Astrocyte (in vitro differentiated cells and primary cell): ENCODE data around the gene PPP1R14C. TPM values are rescaled to one million over a fixed set of nuclear protein-coding genes. Genes with fewer than 3 reads are reported as not detected.

Experiments
- DNase-seq: peaks from one replicate; pipeline ENCODE4 v3.0.0-alpha.2; 2010; ENCODE audit warnings: low read depth
- FAIRE-seq: peaks from 2 replicates; lab custom pipeline; 2011; peaks lifted over from hg19 to GRCh38; lab: Jason Lieb, UNC
- H2AFZ ChIP-seq: 2 replicates; pipeline ENCODE4 v1.6.0; 2012; ENCODE audit warnings: low read depth, low read length, inconsistent platforms
- H3K27ac ChIP-seq: 2 replicates; pipeline ENCODE4 v1.5.1; 2011; ENCODE audit warnings: low read depth, low read length, inconsistent platforms
- H3K27me3 ChIP-seq: 2 replicates; pipeline ENCODE4 v1.6.0; 2011; ENCODE audit warnings: low read length, inconsistent platforms; ENCODE audit not compliant: insufficient read depth
- H3K36me3 ChIP-seq: 2 replicates; pipeline ENCODE4 v1.5.1; 2011; ENCODE audit warnings: low read length, inconsistent platforms; ENCODE audit not compliant: insufficient read depth
- H3K4me1 ChIP-seq: 2 replicates; pipeline ENCODE4 v1.5.1; 2011; ENCODE audit warnings: low read length, inconsistent platforms; ENCODE audit not compliant: insufficient read depth
- H3K4me2 ChIP-seq: 2 replicates; pipeline ENCODE4 v1.6.0; 2012; ENCODE audit warnings: low read length, inconsistent platforms
- H3K4me3 ChIP-seq: 2 replicates; pipeline ENCODE4 v1.5.1; 2011; ENCODE audit warnings: low read depth, mild to moderate bottlenecking, low read length, inconsistent platforms; ENCODE audit not compliant: insufficient read depth
- H3K79me2 ChIP-seq: 2 replicates; pipeline ENCODE4 v1.6.0; 2012; ENCODE audit warnings: mild to moderate bottlenecking, low read length, inconsistent platforms; ENCODE audit not compliant: insufficient read depth
- H3K9ac ChIP-seq: 2 replicates; pipeline ENCODE4 v1.6.0; 2012; ENCODE audit warnings: mild to moderate bottlenecking, low read length, inconsistent platforms
- H3K9me3 ChIP-seq: 2 replicates; pipeline ENCODE4 v1.5.1; 2012; ENCODE audit warnings: low read depth, mild to moderate bottlenecking, low read length, inconsistent platforms; ENCODE audit not compliant: insufficient read depth
- H4K20me1 ChIP-seq: 2 replicates; pipeline ENCODE4 v1.6.0; 2012; ENCODE audit warnings: low read length, inconsistent platforms; ENCODE audit not compliant: insufficient read depth
- H3K27ac Mint-ChIP-seq: one replicate; pipeline ENCODE4 v1.8.0; 2021; ENCODE audit warnings: mild to moderate bottlenecking, mixed read lengths; ENCODE audit not compliant: unreplicated experiment
- H3K27me3 Mint-ChIP-seq: one replicate; pipeline ENCODE4 v1.8.0; 2021; ENCODE audit warnings: low read depth, mixed read lengths; ENCODE audit not compliant: unreplicated experiment
- H3K36me3 Mint-ChIP-seq: one replicate; pipeline ENCODE4 v1.8.0; 2021; ENCODE audit warnings: low read depth, mixed read lengths; ENCODE audit not compliant: unreplicated experiment
- H3K4me1 Mint-ChIP-seq: one replicate; pipeline ENCODE4 v1.8.0; 2021; ENCODE audit warnings: low read depth, mixed read lengths; ENCODE audit not compliant: unreplicated experiment
- H3K4me3 Mint-ChIP-seq: one replicate; pipeline ENCODE4 v1.8.0; 2021; ENCODE audit warnings: mild to moderate bottlenecking, moderate library complexity, mixed read lengths; ENCODE audit not compliant: unreplicated experiment
- H3K9me3 Mint-ChIP-seq: one replicate; pipeline ENCODE4 v1.8.0; 2021; ENCODE audit warnings: mild to moderate bottlenecking, mixed read lengths; ENCODE audit not compliant: unreplicated experiment
- EZH2 ChIP-seq: IDR thresholded peaks from 2 replicates; pipeline ENCODE4 v1.6.1; 2012; ENCODE audit warnings: mild to moderate bottlenecking, low read length, inconsistent platforms; ENCODE audit not compliant: insufficient read depth
- total RNA-seq: library from RNA; stranded (reverse); gene quantifications from 2 replicates; pipeline ENCODE4 v1.2.1, GENCODE V29; 2021
- TF ChIP-seq, protein P1 (sequence below): IDR thresholded peaks from 2 replicates; pipeline ENCODE4 v1.5.1; 2011; ENCODE audit warnings: low read depth, mild to moderate bottlenecking, inconsistent platforms, low read length, moderate library complexity; ENCODE audit not compliant: insufficient read depth

PPP1R14C gene
- total RNA-seq, 1 donor from 2014 or later: 3.9 TPM

DNA sequence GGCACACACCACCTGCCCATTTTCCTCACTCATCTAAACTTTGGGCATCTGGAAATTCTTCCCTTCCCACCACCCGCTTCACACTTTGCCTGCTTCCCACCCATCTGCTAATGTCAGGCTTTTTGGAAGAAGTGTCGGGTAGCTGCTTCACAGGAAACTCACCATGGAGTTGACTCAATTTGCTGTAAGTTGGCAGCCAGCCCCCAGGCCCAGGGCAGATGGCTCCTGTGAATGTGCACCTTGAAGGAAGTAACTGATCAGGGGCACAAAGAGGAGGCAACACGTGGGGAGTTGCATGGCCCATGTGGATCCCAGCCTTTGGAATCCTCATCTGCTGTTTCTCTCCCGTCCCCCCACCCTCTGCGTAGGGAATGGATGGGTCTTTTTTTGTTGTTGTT lies 87.3 kb downstream of the PPP1R14C start:
- Histone ChIP-seq H4K20me1 (no peaks in the 10 kb centered on the region), H3K36me3 (no peaks in the 10 kb centered on the region), H3K4me1 (peaks cover 20% of the 10 kb centered on the region), H2AFZ (peak overlapping the region; percentile 20), H3K4me3 (no peak overlapping the region), H3K9me3 (no peaks in the 10 kb centered on the region), H3K4me2 (peak overlapping the region; percentile 63), H3K79me2 (no peaks in the 10 kb centered on the region), H3K27me3 (no peaks in the 10 kb centered on the region), H3K9ac (peak overlapping the region; percentile 31), H3K27ac (peak overlapping the region; percentile 17)
- peaks cover 30% of the 10 kb centered on the region for H3K4me1 Mint-ChIP-seq
- FAIRE-seq (no peak), DNase-seq (no peak)
- peak overlapping the region; percentile 79 for H3K27ac Mint-ChIP-seq
- H3K4me3 Mint-ChIP-seq: no peak overlapping the region
- no peaks in the 10 kb centered on the region for H3K27me3 Mint-ChIP-seq
- TF ChIP-seq, protein P1, sequence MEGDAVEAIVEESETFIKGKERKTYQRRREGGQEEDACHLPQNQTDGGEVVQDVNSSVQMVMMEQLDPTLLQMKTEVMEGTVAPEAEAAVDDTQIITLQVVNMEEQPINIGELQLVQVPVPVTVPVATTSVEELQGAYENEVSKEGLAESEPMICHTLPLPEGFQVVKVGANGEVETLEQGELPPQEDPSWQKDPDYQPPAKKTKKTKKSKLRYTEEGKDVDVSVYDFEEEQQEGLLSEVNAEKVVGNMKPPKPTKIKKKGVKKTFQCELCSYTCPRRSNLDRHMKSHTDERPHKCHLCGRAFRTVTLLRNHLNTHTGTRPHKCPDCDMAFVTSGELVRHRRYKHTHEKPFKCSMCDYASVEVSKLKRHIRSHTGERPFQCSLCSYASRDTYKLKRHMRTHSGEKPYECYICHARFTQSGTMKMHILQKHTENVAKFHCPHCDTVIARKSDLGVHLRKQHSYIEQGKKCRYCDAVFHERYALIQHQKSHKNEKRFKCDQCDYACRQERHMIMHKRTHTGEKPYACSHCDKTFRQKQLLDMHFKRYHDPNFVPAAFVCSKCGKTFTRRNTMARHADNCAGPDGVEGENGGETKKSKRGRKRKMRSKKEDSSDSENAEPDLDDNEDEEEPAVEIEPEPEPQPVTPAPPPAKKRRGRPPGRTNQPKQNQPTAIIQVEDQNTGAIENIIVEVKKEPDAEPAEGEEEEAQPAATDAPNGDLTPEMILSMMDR: no peak
- peaks cover under 1% of the 10 kb centered on the region for H3K36me3 Mint-ChIP-seq
- H3K9me3 Mint-ChIP-seq: no peaks in the 10 kb centered on the region

DNA sequence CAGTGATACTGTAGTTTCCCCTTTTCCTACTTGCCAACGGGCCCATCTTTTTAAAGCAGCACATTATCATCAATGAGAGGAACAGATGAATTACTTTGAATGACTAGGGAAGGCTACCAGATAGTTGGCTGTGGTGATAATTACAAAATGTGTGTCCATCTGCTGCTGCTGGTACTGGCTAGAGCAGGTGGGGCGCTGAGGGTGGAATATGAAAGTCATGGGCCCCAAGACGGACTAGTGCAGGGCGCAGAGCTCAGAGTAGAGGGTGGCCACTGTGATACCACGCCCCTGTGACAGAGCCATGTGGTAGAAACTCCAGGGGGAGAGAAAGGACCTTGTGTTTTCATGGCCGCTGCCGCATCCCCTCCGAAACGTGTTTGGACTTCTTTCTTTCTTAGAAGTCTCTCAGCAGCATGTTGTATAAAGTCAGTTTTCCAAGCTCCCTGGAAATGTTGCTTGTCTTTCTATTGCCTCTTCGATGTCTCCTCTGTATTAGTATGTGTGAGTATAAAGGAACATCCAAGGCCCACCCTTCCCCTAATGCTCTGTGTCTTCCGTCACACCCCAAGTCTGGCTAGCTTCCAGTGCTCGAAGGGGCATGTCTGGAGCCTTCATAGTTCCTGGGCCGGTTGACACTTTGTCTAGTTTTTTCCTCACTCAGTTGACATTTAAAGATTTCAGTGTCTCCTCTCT lies 88.1 kb downstream of the PPP1R14C start:
- H2AFZ ChIP-seq: peak overlapping the region; percentile 13

DNA sequence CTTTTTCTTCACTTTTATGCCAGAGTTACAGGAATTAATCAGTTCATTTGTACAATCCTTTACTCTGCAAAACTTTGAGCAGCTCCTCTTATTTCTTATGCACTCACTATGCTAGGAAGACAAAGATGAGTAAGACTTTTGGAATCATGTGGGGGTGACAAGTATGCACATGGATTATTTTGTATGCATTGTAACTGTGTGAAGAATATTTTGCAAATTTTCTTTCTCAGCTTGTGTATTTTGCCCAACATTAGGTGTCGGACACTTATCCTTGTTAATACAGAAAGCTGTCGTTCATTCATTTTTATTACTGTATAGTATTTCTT lies 88.6 kb downstream of the PPP1R14C start:
- peaks cover 20% of the 10 kb centered on the region for H3K4me1 ChIP-seq
- Mint-ChIP-seq H3K36me3 (peaks cover 2% of the 10 kb centered on the region), H3K27me3 (no peaks in the 10 kb centered on the region), H3K9me3 (no peaks in the 10 kb centered on the region), H3K4me1 (peaks cover 33% of the 10 kb centered on the region), H3K4me3 (peak overlapping the region; percentile 4), H3K27ac (peak overlapping the region; percentile 23)
- DNase-seq (peak; percentile 77), FAIRE-seq (peak; percentile 83)
- H3K36me3 ChIP-seq: no peaks in the 10 kb centered on the region
- H3K27me3 ChIP-seq: no peaks in the 10 kb centered on the region
- no peak overlapping the region for H3K27ac ChIP-seq
- no peaks in the 10 kb centered on the region for H4K20me1 ChIP-seq
- H2AFZ ChIP-seq: no peak overlapping the region
- no peak overlapping the region for H3K9ac ChIP-seq
- H3K4me3 ChIP-seq: no peak overlapping the region
- peak overlapping the region; percentile 57 for H3K4me2 ChIP-seq
- H3K79me2 ChIP-seq: no peaks in the 10 kb centered on the region
- TF ChIP-seq, protein P1: no peak
- no peak for TF ChIP-seq EZH2
- H3K9me3 ChIP-seq: no peaks in the 10 kb centered on the region

More for the DNA sequence above, 88.1 kb downstream of the PPP1R14C start:
- Histone ChIP-seq H3K27ac (no peak overlapping the region), H3K4me1 (peaks cover 20% of the 10 kb centered on the region), H4K20me1 (no peaks in the 10 kb centered on the region), H3K4me2 (peak overlapping the region; percentile 63), H3K27me3 (no peaks in the 10 kb centered on the region), H3K9me3 (no peaks in the 10 kb centered on the region), H3K36me3 (no peaks in the 10 kb centered on the region), H3K4me3 (no peak overlapping the region), H3K79me2 (no peaks in the 10 kb centered on the region), H3K9ac (no peak overlapping the region)
- Mint-ChIP-seq H3K9me3 (no peaks in the 10 kb centered on the region), H3K36me3 (peaks cover 2% of the 10 kb centered on the region), H3K27ac (peak overlapping the region; percentile 23), H3K4me3 (peak overlapping the region; percentile 4), H3K27me3 (no peaks in the 10 kb centered on the region), H3K4me1 (peaks cover 30% of the 10 kb centered on the region)
- FAIRE-seq: no peak
- DNase-seq: no peak
- TF ChIP-seq EZH2: no peak
- TF ChIP-seq, protein P1: no peak
